Neutrophil (primary cell): ENCODE data around the gene FDX1.

ENCODE experiments used
- H3K27ac ChIP-seq: fragments of 200-600 bp; sonication (generic); 2 replicates; pipeline ENCODE4 v1.5.1; 2016; ENCODE audit warnings: mild to moderate bottlenecking, moderate library complexity
- H3K27me3 ChIP-seq: fragments of 200-600 bp; sonication (generic); 2 replicates; pipeline ENCODE4 v1.6.0; 2016; ENCODE audit warnings: mild to moderate bottlenecking
- H3K36me3 ChIP-seq: fragments of 200-600 bp; sonication (generic); 2 replicates; pipeline ENCODE4 v1.5.1; 2017
- H3K4me1 ChIP-seq, 2 experiments: fragments of 200-600 bp in 1 of 2; sonication (generic) in 1 of 2; 1 replicate in 1 of 2; 2 replicates in 1 of 2; pipeline versions ENCODE4 v1.5.1 to v1.6.1; 2013 to 2016; ENCODE audit warnings: low read depth in 1 of 2, low read length in 1 of 2, mild to moderate bottlenecking in 1 of 2, moderate library complexity in 1 of 2; ENCODE audit not compliant: control insufficient read depth in 1 of 2, insufficient read depth in 1 of 2
- H3K4me3 ChIP-seq, 2 experiments: fragments of 200-600 bp in 1 of 2; sonication (generic) in 1 of 2; 1 replicate in 1 of 2; 2 replicates in 1 of 2; pipeline ENCODE4 v1.5.1; 2013 to 2016; ENCODE audit warnings: low read depth in 1 of 2, low read length in 1 of 2, mild to moderate bottlenecking in 1 of 2, moderate library complexity in 1 of 2
- H3K9me3 ChIP-seq: fragments of 200-600 bp; sonication (generic); 2 replicates; pipeline ENCODE4 v1.5.1; 2016
- CTCF ChIP-seq: fragments of 200-600 bp; sonication (generic); IDR thresholded peaks from 2 replicates; pipeline ENCODE4 v1.5.1; 2016; ENCODE audit warnings: antibody characterized with exemption

FDX1 gene

GRCh38 chr11:110497231-110497978 is 67.7 kb downstream of the FDX1 start:
- no peaks in the 10 kb centered on the region for H3K36me3 ChIP-seq
- no peaks in the 10 kb centered on the region for H3K27me3 ChIP-seq
- H3K4me3 ChIP-seq = no peak overlapping the region
- H3K9me3 ChIP-seq = no peaks in the 10 kb centered on the region
- no peak overlapping the region for H3K27ac ChIP-seq
- no peak for TF ChIP-seq CTCF
- H3K4me1 ChIP-seq = peaks cover 6 to 8% of the 10 kb centered on the region in 2 experiments

GRCh38 chr11:110501428-110501827 is 71.7 kb downstream of the FDX1 start:
- Histone ChIP-seq H3K27ac (no peak overlapping the region), H3K9me3 (no peaks in the 10 kb centered on the region), H3K4me3 (no peak overlapping the region), H3K27me3 (no peaks in the 10 kb centered on the region), H3K36me3 (no peaks in the 10 kb centered on the region), H3K4me1 (peaks cover 6 to 8% of the 10 kb centered on the region in 2 experiments)
- TF ChIP-seq CTCF = no peak

GRCh38 chr11:110505528-110506284 is 76.0 kb downstream of the FDX1 start:
- Histone ChIP-seq H3K27me3 (no peaks in the 10 kb centered on the region), H3K9me3 (no peaks in the 10 kb centered on the region), H3K36me3 (no peaks in the 10 kb centered on the region), H3K4me1 (no peaks in the 10 kb centered on the region), H3K4me3 (no peak overlapping the region), H3K27ac (no peak overlapping the region)
- TF ChIP-seq CTCF = no peak

GRCh38 chr11:110507328-110507727 is 77.6 kb downstream of the FDX1 start:
- H3K4me1 ChIP-seq = no peaks in the 10 kb centered on the region
- no peaks in the 10 kb centered on the region for H3K27me3 ChIP-seq
- no peaks in the 10 kb centered on the region for H3K36me3 ChIP-seq
- H3K9me3 ChIP-seq = no peaks in the 10 kb centered on the region
- no peak for TF ChIP-seq CTCF
- no peak overlapping the region for H3K4me3 ChIP-seq
- H3K27ac ChIP-seq = no peak overlapping the region

- no peak for TF ChIP-seq CTCF
- no peak overlapping the region for H3K4me3 ChIP-seq
- H3K36me3 ChIP-seq = no peaks in the 10 kb centered on the region
Measured at GRCh38 chr11:110508786-110509185, 79.0 kb downstream of the FDX1 start.

More at GRCh38 chr11:110508786-110509185, 79.0 kb downstream of the FDX1 start:
- Histone ChIP-seq H3K9me3 (no peaks in the 10 kb centered on the region), H3K27me3 (no peaks in the 10 kb centered on the region), H3K4me1 (no peaks in the 10 kb centered on the region), H3K27ac (no peak overlapping the region)
